ENCODE measurements around the gene KHSRP.

KHSRP gene

DNA sequence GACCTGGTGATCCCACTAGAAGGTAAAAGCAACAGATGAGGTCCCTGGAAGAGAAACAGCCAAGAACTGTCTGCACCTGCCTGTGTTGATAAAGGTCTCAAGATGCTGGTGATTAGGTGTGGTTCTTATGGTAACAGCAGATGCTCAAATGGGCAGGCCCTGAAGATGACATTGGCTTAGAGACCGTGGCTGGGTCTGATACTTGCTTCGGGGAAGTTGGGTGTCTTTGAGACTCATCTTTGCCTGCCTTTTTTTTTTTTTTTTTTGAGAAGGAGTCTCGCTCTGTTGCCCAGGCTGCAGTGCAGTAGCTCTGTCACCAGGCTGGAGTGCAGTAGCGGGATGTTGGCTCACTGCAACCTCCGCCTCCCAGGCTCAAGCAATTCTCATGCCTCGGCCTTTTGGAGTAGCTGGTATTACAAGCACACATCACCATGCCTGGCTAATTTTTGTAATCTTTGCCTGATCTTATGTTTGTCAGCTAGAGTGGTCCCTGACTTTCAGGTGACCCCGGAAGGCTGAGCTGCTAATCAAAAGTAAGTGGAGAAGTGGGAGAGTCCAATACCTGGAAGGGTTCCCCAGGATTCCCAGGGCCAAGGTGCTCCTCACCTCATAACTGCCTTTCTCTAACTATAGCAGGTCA is 27.1 kb upstream of the KHSRP start:
- TF ChIP-seq, protein P1, sequence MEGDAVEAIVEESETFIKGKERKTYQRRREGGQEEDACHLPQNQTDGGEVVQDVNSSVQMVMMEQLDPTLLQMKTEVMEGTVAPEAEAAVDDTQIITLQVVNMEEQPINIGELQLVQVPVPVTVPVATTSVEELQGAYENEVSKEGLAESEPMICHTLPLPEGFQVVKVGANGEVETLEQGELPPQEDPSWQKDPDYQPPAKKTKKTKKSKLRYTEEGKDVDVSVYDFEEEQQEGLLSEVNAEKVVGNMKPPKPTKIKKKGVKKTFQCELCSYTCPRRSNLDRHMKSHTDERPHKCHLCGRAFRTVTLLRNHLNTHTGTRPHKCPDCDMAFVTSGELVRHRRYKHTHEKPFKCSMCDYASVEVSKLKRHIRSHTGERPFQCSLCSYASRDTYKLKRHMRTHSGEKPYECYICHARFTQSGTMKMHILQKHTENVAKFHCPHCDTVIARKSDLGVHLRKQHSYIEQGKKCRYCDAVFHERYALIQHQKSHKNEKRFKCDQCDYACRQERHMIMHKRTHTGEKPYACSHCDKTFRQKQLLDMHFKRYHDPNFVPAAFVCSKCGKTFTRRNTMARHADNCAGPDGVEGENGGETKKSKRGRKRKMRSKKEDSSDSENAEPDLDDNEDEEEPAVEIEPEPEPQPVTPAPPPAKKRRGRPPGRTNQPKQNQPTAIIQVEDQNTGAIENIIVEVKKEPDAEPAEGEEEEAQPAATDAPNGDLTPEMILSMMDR (IDR thresholded peaks at IDR 0.05; ENCODE audit: low read depth, low read length, missing control alignments), result no peak
- no peak for DNase-seq (ENCODE audit: low read depth)

DNA sequence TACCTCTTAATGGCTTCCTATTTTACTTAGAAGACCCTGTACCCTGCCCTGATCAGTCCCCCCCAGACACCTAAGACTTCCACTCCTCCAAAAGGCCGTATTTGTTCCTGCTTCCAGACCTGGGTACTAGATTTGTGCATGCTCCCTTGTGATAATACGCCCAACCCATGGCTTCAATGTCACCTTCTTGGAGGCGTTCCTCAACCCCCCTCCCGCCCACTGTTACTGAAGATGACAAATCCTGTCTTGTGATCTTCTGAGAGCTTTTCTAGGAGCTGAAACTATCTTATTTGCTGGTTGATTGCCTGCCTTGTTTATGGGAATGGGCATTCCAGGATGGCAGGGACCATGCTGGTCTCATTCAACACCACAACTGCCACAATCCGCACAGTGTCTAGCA is 25.6 kb upstream of the KHSRP start:
- TF ChIP-seq, protein P1 (IDR thresholded peaks at IDR 0.05; ENCODE audit: low read depth, low read length, missing control alignments), result no peak
- no peak overlapping the region for H3K4me3 ChIP-seq (ENCODE audit: low read depth, low read length)
- DNase-seq (ENCODE audit: low read depth), result no peak

More for the DNA sequence above, 27.1 kb upstream of the KHSRP start:
- no peak overlapping the region for H3K4me3 ChIP-seq (ENCODE audit: low read depth, low read length)

DNA sequence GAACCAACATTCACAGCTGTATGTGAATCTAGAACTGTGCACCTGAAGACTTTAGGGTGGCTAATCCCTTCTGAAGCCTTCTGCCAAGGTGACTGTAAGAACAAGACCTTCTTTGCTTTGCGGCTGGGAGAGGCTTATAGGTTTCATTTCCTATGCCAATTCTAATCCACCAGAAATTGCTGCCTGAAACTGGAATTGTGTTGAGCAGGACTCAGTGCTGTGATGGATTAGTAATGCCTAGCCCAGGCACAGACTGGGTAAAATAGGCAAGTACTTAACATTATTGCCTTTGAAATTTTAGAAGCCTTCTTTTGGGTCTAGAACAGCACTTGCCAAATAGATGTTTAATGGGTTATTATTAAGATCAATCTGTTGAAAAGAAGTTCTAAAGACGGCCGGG is 23.4 kb upstream of the KHSRP start:
- H3K4me3 ChIP-seq (ENCODE audit: low read depth, low read length), result no peak overlapping the region
- TF ChIP-seq, protein P1 (IDR thresholded peaks at IDR 0.05; ENCODE audit: low read depth, low read length, missing control alignments), result no peak
- DNase-seq (ENCODE audit: low read depth), result no peak

DNA sequence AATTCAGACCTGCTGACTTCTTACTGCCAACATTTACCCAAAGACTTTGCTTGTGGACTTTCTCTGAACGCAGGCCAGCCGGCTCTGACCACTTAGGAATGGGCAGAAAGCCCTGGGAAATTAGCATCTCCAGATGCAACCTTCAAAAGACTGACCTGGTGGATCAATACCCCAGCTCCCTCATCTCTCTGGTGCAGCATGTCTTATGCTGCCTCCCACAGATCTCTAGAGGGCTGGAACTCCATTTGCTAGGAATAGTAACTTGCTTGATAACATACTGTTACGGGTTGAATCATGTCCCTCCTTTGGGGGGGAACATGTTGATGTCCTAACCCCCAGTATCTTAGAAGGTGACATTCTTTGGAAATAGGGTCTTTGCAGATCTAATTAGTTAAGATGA is 21.8 kb upstream of the KHSRP start:
- no peak for DNase-seq (ENCODE audit: low read depth)
- TF ChIP-seq, protein P1 (IDR thresholded peaks at IDR 0.05; ENCODE audit: low read depth, low read length, missing control alignments), result no peak
- H3K4me3 ChIP-seq (ENCODE audit: low read depth, low read length), result no peak overlapping the region

DNA sequence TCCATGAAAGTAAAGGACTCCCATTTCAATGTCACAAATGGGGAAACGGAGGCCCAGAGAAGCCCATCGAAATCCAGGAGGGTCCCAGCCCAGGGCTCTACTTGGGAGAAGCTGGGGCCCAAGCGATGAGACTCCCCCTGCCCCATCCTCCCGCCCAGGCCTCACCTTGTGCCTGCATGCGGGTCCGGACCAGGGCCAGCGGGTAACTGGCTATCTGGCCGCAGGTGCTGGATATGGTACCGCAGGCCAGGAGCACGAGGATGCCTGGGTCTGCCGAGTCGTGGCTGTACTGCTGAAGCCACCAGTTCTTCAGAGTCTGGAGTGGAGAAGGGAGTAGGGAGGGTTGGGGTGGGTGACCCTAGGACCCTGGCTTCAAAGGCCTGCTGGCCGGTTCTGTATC is 19.4 kb upstream of the KHSRP start:
- H3K4me3 ChIP-seq (ENCODE audit: low read depth, low read length), result no peak overlapping the region
- DNase-seq (ENCODE audit: low read depth), result no peak
- TF ChIP-seq, protein P1 (IDR thresholded peaks at IDR 0.05; ENCODE audit: low read depth, low read length, missing control alignments), result no peak

DNA sequence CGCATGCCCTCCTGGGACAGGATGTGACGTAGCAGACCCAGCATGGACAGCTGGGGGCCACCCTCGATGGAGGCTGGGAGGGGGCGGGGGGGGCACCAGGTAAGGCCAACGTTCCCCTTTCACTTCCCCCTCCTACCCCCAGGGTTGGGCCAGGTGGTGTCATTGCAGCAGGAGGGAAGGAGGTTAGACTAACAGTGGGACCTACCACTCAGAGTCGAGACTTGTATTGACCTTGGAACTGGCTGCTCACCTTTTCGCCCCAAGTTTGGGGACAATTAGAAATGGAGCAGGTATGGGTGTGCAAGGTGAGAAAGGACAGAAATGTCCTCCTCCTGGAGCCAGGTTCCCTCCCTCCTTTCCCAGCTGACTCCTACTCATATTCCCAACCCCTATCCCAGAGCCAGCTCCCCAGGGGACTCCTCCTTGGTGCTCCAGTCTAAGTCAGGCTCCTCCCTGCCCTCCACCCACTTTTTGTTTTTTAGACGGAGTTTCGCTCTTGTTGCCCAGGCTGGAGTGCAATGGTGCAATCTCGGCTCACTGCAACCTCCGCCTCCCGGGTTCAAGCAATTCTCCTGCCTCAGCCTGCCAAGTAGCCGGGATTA is 17.6 kb upstream of the KHSRP start:
- H3K4me3 ChIP-seq (ENCODE audit: low read depth, low read length), result no peak overlapping the region
- TF ChIP-seq, protein P1 (IDR thresholded peaks at IDR 0.05; ENCODE audit: low read depth, low read length, missing control alignments), result no peak
- no peak for DNase-seq (ENCODE audit: low read depth)

DNA sequence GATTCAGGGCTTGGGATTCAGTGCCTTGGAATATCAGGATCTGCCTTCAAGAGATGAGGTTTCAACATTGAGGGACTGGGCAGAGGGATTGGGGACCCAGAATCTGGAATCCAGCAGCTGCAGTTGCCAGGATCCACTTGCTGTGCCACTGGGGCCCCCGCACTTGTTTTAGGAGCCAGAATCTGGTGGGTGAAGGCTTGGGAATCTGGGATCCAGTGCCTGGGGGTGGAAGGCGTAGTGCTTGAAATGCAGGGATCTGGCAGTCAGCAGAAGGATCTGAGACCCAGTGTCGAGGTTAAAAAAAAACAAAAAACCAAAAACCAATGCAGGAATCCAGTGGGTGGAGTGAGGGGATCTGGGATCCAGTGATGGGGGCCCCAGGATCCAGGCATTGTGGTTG is 16.3 kb upstream of the KHSRP start:
- no peak for DNase-seq (ENCODE audit: low read depth)
- TF ChIP-seq, protein P1 (IDR thresholded peaks at IDR 0.05; ENCODE audit: low read depth, low read length, missing control alignments), result no peak
- H3K4me3 ChIP-seq (ENCODE audit: low read depth, low read length), result no peak overlapping the region
